HTERT RPE-1 (cell line): ENCODE measurements around the gene MICALL2.

Experiments used
- in situ Hi-C: fragments of 300-500 bp; cut with MboI; formaldehyde crosslinking; loops from 4 replicates; pipeline ENCODE4 v1.14.3; 2020; ENCODE audit warnings: low sequenced_read_pairs

The MICALL2 gene

DNA sequence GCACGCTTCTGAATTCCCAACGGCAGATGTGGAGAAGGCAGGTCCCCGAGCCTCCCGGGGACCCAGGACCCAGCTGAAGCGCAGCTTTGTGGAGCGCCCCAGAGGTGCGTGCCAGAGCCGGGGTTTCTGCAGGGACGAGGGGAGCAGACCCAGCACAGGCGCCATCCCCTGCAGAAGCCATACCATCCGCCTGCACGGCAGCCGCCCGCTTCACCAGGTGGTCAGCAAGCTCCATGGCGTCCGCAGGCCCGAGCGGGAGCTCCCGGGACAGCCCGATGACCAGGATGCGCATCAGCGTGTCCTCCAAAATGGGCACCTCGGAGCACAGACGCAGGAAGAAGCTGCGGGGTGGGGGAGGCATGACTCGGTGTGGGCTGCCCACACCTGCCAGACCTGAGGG lies 34.3 kb upstream of the MICALL2 start:
- in situ Hi-C loops = no loop called here

DNA sequence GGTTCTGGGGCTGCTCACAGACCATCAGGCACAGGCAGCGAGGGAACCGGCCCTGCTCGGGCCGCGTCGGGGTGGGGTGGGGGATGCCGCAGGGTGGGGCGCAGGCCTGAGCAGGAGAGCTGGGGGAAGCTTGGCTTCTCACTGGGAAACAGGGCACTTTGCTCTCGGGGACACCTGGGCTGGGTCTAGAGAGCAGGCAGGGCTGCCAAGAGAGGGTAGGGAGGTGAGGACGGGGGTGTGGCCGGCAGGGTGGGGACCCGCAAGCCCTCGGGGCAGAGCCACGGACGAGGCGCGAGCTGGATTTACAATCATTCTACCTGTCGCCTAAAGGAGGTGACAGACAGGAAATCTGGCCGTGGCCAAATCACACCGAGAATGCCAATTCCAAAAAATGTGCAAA lies 33.9 kb upstream of the MICALL2 start:
- in situ Hi-C loops = no loop called here

DNA sequence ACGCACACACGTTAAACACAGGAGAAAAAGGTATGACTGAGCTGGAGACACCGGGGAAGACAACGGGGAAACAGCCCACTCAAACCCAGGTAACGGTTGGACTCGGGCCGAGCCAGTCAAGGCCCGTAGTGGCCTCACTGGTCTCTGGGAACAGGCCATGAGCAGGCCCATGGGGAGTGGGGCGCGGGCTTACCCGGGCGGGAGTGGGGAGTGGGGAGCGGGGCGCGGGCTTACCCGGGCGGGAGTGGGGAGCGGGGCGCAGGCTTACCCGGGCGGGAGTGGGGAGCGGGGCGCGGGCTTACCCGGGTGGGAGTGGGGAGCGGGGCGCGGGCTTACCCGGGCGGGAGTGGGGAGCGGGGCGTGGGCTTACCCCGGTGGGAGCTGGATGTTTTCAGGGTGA lies 33.4 kb upstream of the MICALL2 start:
- in situ Hi-C loops = no loop called here

DNA sequence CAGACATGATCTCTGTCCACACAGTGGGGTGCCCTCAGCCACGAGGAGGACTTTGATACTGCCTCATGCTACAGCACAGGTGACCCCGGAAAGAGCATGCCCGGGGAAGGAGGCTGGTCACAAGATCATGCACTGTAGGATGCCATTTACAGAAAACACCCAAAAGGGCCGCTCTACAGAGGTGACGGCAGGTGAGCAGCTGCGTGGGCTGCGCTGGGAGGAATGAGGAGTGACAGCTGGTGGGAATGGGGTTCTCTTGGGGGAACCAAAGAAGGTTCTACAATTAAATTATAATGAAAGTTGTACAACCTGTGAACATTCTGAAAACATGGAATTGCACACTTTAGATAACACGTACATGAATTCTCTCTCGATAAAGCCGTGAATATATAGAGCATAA lies 33.0 kb upstream of the MICALL2 start:
- in situ Hi-C loops = no loop called here

DNA sequence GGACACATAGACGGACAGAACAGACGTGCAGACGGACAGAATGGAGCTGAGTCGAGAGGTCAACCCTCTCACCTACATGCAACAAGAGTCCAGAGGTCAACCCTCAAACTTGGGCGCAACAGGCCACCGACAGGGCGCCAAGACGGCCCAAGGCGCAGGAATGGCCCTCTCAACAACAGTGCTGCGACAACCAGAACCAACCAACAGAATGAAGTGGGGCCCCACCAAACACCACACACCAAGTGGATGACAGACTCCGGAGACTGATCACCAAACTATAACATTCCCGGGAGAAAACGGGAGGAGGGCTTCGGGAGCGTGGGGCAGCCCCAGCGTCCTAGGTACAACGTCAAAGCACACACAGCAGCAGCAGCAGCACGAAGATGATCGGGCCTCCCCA lies 31.6 kb upstream of the MICALL2 start:
- in situ Hi-C loops = no loop called here

DNA sequence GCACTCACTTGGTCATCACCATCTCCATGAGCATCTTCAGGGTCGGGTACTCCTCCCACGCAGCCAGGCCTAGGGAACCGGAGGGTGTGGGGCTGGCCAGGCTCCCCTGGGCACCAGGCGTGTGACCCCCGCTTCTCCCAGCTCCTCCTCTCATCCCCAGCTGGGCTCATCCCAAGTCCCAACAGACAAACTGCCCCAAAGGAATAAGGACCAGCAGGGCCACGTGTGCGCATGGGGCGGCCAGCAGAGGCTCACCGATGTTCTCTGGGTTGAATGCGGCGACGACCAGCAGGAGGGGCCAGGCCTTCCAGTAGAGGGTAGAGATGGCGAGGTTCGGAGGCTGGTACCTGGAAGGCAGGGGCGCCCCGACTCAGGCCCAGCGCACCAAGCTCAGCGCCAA lies 30.1 kb upstream of the MICALL2 start:
- in situ Hi-C loops = no loop called here

DNA sequence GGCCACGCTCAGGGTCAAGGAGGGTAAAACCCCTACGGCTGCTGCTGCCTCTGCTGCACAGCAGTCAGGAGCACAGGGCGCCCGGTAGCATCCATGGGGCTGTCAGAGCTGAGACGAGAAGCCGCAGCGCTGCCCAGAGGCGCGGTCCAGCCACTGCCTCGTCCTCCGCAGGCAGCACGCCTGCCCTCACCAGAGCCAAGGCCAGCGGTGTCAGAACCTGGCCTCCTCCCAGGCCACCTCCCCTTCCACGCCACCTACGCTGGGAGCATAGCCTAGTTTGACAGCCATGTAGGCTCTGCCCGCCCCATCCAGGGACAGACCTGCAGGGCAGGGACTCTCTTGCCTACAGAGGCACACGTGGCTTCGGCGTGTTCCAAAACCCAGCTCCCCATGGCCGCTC lies 28.7 kb upstream of the MICALL2 start:
- in situ Hi-C loops = no loop called here

DNA sequence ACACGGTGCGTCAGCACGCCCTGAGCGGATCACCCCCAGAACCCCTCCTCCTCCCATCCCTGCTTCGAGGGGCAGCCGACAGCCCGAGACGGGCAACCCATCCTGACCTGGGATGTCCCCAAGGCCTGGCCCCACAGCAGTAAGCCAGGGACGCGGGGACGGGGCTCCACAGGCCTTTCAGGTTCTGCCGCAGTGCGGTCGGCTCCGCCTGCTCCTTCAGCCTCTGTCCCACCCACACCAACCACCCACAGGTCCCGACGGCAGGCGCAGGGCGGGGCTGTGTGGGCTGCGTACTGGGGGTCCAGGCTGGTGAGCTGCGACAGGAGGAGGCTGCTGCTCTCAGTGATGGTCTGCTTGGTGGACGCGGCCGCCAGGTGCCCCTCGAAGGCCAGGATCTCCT lies 28.2 kb upstream of the MICALL2 start:
- in situ Hi-C loops = no loop called here

DNA sequence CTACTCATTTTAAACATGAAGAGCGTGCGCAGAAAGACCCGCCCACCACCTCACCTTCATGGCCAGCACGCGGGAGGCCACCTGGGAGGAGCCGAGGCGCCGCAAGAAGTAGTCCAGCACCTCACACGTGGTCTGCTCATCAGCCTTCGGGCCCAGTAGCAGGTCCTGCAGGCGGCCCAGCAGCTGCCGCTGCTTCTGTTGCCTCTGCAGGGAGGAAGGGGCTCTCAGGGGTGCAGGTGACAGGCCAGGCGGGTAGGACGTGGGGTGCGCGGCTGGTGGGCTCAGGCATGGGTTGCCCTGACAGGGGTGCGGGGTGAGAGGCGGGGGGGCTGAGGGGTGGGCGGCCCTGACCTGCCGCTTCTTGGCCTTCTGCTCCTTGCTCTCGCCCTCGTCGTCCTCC lies 27.3 kb upstream of the MICALL2 start:
- in situ Hi-C loops = no loop called here

DNA sequence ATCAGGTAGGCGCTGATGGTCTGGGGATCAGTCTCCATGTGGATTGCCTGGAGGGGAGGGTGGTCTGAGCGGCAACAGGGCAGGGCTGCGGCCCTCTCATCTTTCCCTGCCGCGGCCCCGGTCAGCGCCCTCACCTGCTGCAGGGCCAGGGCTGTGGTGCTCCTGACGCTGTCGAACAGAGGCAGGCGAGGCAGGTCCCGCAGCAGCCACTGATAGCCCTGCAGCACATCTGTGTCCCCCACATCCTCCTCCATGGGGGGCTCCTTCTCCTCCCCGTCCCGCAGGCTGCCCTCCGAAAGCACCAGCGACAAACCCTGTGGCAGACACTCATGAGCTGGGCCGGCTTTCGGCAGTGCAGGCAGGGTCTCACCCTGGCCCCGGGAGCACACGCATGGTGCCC lies 25.9 kb upstream of the MICALL2 start:
- in situ Hi-C loops = no loop called here

DNA sequence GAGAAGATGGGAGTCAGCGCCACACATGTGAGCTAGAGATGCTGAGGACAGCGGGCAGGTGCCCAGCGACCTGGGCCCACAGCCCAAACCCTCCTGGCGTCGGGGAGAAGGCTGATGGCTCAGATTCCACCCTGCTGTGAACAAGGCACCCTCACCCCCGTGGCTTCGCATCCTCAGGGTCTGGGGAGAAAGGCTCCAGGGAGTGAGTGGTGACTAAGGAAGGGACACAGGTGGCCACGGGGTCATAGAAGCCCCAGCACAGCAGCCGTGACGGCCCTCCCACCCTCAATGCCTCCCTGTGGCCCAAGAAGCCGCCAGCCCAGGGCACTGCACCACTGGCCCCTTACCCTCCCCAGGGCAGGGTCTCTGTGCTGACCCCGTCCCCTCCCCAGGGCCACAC lies 25.3 kb upstream of the MICALL2 start:
- in situ Hi-C loops = no loop called here

DNA sequence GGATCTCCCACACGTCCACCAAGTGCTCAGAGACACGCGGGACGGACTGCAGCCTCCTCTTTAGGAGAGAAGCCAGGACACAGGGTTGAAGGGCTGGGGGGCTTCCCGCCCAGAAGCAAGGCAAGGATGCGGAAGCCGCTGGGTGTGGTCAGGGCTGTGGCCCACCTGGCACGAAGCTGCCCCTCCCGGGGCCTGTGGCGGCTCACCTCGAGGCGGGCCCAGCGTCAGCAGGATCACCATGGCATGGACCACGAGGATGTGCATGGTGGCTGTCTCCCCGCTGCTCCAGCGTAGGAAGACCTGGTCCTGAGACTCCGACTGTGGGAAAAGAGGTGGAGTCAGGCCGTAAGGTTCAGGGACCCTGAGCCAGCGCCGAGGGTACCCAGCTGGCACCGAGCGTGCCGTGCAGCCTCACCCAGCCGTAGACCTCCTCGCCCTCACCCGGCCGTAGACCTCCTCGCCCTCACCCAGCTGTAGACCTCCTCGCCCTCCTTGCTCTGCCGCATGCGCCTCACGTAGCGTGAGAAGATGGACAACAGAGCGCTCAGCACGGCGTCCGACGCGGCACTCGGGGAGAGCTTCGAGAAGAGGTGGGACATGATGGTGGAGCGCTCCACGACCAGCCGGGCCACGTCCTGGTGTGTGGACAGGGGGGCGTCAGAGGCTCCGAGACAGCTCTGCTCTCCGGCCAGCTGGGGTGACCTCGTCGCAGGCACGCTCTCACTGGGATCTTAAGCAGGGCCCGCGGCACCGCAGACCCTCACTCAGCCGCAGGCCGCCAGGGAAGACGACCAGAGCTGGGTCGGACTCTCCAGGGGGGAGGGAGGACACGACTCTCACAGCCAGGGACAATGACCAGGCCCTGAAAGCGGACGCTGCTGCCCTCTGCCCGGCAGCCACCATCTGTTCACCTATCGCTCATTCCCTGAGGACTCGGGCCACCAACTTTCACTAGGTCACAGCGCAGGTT lies 24.6 kb upstream of the MICALL2 start:
- in situ Hi-C loops = no loop called here

DNA sequence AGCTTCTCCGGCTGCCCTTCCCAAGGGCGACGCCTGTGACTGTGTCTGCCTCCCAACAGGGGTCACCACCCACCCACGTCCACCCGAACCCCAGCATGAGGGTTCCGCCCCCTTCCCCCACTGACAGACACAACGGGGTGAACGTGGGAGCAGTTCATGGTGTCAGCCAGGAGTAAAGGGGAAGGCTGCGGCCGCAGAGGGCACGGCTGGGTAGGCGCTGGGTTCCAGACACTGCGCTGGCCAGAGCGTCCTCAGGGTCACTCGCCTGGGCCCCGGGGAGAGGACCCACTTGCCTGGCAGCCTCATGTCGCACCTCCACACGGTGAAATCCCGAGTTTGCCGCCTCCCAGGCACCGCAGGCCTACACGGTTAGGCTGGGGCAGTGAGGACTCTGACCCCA lies 23.8 kb upstream of the MICALL2 start:
- in situ Hi-C loops = no loop called here

DNA sequence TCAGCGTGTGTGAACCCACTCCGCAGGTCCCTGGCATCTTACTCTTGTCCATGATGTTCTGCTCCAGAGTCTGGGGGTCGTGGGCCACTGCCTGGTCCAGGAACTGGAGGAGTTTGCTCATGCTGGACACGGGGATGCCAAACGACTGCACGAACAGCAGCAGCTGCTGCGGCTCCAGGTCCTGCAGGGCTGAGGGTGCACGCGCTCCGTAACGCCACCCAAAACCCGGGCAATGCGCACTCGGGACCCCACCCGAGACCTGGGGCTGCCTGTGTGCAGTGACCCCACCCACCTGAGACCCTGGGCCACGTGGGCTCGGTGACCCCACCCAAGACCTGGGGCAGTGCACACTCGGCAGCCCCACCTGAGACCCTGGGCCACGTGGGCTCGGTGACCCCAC lies 22.0 kb upstream of the MICALL2 start:
- in situ Hi-C loops = no loop called here

DNA sequence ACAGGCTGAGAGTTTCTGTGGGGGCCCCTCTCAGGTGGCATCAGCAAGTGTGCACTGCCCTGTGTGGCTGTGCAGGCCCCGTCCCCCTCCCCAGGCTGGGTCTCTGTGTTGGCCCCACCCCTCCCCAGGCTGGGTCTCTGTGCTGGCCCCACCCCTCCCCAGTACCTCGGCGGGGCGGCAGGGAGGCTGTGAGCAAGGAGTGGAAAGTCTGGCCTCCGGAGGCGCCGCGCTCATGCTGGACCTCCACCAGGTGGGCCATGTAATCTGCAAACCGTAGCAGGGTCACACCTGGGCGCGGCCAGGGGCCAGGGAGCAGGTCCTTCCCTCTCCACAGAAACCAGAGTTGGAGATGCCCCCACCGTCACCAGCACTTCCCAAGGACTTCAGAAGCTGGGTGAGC lies 21.4 kb upstream of the MICALL2 start:
- in situ Hi-C loops = no loop called here

DNA sequence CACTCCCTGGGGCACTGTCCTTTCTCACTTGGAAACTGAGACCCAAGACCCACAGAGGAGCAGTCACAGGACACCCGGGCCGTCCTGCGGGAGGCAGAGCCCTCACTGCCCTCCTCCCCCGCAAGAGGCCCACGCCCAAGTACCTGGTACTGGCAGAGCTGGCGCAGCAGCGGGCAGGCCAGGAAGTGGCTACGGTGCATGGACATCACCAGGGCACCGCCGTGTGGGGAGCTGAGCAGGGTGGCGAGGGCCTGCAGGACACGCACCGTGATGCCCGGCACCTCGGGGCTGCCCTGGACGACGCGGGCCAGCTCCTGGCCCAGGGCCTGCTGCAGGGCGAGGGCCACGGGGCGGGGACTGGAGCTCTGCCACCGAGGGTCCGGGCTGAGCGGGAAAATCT lies 20.0 kb upstream of the MICALL2 start:
- in situ Hi-C loops = no loop called here

DNA sequence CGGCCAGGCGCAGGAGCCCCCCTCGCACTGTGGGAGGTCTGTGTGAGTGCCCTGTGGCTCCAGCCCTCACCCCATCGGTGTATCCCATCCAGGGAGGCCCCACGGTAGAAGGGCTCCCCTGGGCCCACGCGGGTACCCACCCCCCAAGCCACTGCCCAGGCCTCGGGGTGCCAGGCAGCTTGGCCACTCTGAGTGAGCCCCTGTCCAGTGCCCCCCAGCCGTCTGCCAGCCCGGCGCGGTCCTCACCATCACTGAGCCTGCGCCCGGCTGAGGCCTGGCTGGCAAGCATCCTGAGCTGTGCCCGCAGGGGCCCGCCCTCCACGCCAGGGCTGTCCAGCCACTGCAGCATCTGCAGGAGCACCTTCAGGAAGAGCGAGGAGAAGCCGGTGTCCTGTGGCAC lies 19.2 kb upstream of the MICALL2 start:
- in situ Hi-C loops = no loop called here

DNA sequence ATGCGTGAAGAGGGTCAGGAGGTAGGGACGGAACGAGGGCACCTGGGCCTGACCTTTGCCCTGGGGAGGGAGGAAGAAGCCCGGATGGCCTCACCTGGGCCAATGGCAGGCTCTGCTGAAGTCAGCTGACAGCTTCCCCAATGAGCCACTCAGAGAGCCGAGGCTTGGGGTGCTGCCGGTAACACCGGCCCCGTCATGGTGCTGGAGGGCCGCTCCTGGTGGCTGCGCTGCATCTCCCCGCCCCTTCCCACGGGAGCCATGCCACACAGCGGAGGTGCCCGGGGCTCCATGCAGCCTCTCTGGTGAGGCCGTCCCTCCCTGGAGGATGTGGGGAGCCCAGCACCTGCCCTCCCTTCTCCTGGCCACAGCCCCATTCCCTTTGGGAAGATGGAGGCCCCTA lies 17.6 kb upstream of the MICALL2 start:
- in situ Hi-C loops = no loop called here

DNA sequence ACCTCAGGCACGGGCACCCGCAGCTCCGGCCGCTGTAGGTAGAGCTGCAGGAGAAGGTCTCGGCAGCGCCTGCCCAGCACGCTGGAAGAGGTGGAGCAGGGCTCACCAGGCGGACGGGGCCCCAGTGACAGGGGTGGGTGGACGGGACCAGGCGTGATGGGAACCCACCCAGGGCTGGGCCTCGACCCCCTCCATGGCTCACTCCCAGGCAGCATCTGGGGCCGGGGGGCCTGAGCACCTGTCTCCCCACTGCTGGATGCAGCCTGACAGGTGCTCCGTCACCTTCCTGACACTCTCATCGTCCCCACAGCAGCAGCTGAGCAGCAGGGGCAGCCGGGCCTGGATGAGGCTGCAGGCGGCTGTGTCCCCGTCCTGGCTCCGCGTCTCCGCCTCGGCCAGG lies 16.7 kb upstream of the MICALL2 start:
- in situ Hi-C loops = no loop called here

DNA sequence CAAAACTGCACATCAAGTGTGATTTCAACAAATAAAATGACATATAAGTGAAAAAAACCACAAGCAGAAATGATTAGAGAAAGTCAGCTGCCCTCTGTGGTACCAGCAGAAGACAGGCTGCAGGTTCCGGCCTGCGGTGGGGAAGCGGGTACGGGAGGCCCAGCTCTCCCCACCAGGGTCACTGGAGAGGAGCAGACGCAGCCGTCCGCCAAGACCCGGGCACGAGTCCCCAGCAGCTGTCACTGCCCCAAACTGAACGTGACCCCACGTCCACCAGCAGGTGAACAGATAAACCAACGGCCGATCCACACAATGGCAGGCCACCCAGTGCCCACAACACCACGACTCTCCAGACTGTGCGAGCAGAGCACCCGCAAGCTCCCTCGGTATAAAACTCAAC lies 16.1 kb upstream of the MICALL2 start:
- in situ Hi-C loops = no loop called here

DNA sequence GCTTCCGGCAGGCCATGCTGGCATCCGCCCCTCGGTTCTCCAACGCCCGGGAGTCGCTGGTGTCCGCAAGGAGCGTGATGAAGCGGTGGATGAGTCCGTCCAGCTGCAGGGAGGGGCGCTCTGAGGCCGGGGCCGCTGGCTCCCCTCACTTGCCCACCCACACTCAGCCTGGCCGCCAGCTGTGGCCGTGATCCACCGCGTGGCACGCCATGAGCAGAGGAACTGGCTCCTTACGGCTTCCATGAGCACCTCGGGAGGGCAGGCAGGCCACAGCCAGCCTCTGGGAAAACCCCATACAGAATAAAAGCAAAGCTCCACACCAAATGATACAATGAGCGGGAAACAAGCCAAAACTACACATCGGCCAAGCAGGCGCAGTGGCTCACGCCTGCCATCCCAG lies 15.5 kb upstream of the MICALL2 start:
- in situ Hi-C loops = no loop called here

DNA sequence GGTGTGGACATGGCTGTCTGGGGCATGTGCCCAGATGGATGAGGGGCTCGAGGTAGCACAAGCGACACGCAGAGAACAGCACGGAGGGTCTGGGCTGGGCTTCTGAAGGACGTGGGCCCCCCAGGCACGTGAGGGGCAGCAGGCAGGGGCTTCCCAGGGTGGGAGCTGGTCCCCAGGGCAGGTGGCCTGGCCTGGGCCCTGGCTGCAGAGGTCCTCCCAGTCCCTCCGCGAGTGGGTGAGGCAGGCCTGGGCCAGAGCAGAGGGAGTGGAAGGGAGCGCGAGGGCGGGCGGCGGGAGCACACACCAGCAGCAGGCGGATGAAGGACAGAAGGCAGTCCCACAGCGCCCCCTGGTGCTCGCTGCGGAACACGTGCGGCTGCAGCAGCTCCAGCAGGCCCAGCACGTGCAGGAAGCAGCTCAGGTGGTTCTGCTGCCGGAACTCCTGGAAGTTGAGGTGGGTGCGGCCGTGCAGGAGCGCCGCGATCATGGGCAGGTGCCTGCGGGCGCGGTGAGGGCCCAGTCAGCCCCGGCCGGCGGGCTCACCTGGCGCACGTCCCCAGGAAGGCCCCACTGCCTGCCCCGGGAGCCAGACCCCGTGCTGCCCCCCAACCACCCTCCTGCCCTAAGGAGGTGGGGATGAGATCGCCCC lies 14.7 kb upstream of the MICALL2 start:
- in situ Hi-C loops = no loop called here

DNA sequence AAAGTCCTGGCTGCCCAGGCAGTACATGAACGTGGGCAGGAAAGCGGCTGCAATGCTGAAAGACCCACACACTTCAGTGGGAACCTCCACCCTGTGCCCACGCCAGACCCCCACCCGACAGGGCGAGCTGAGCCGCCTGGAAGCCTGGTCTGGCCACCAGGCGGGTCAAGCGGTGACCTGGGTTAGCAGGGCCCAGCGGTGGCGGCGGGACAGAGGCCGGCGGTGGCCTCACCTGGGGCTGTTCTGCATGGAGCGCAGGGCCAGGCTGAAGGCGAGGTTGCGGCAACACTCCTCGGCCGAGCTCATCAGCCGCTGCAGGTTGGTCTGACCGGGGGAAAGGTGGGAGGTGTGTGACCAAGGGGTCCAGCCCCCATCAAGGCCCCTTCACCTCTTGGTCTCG lies 11.6 kb upstream of the MICALL2 start:
- in situ Hi-C loops = no loop called here
